ENCODE data around the gene AAK1.

DNA sequence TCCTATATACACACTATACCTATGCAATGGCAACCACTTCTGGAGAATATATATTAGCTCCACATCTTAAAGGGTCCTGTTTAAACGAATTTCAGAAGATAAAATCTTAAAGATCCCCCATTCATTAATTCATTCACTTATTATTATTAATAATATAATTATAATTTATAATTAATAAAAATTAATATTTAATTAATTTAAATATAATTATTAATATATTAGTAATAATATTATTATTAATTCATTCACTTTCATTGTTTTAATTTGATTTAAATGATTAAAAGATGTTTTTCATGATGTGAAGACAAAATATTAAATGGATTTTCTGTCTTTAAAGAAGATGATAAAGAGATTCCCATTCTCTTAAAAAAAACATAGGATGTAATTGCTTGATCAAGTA is 227.4 kb downstream of the AAK1 start:
- no peak for TF ChIP-seq CTCF (IDR thresholded peaks at IDR 0.05; ENCODE audit: low read depth, low read length, poor library complexity, severe bottlenecking)
- TF ChIP-seq EZH2phosphoT487 (IDR thresholded peaks at IDR 0.05; ENCODE audit: borderline replicate concordance, low read length) = no peak

Data from DOHH2 (cell line).